ENCODE data around the gene FAAP100.

The FAAP100 gene

DNA sequence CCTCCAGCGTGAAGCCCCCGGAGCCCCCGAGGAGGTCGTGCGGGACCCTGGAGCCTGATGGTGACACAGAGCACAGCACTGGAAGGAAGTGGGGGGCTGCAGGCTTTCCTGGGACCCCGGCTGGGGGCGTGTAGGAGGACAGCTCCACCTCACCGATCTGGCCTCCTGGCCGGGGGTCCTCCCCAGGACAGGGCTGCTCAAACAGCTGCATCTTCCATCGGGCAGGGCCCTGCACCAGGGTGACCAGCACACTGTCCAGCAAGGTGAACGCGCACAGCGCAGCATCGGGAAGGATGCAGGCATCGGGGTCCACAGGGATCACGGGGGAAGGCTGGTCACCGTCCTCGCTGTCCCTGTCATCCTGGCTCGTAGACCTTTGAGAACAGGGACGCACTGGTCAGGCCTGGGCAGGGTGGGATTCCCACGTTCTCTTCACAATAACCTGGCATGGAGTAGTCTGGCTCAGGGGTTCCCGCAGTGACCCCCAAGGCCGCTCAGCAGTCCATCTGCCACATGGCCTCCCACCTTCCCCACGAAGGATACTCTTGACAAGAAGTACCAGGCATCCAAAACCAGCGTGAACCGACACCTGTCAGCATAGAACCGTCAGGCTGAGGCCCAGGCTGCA, 1.2 kb downstream of the FAAP100 start:
- peaks cover 6 to 45% of the 10 kb centered on the region in 2 donors for H3K36me3 ChIP-seq (ENCODE audit: control insufficient read depth in 1 of 2, insufficient read depth in 2 of 2, low read length in 2 of 2)
- H3K4me1 ChIP-seq (ENCODE audit: control insufficient read depth in 1 of 2, insufficient read depth in 2 of 2, low read length in 2 of 2) = peaks cover 9 to 21% of the 10 kb centered on the region in 2 donors
- peak overlapping the region; percentile 73 to 95 for H3K4me3 ChIP-seq (ENCODE audit: low read depth in 1 of 2, low read length in 2 of 2)
- H3K27ac ChIP-seq (ENCODE audit: low read length) = no peak overlapping the region
- no peaks in the 10 kb centered on the region for H3K9me3 ChIP-seq (ENCODE audit: control insufficient read depth in 1 of 2, low read length in 2 of 2)
- H3K27me3 ChIP-seq (ENCODE audit: low read depth, low read length) = no peaks in the 10 kb centered on the region

- Histone ChIP-seq H3K4me1 (ENCODE audit: control insufficient read depth in 1 of 2, insufficient read depth in 2 of 2, low read length in 2 of 2) (peaks cover 9 to 21% of the 10 kb centered on the region in 2 donors), H3K9me3 (ENCODE audit: control insufficient read depth in 1 of 2, low read length in 2 of 2) (no peaks in the 10 kb centered on the region), H3K27me3 (ENCODE audit: low read depth, low read length) (no peaks in the 10 kb centered on the region), H3K36me3 (ENCODE audit: control insufficient read depth in 1 of 2, insufficient read depth in 2 of 2, low read length in 2 of 2) (peaks cover 10 to 51% of the 10 kb centered on the region in 2 donors), H3K27ac (ENCODE audit: low read length) (no peak overlapping the region), H3K4me3 (ENCODE audit: low read depth in 1 of 2, low read length in 2 of 2) (no peak overlapping the region)
Measured at GRCh38 chr17:81550285-81550684, 1.9 kb downstream of the FAAP100 start.

GRCh38 chr17:81549826-81550225, 2.3 kb downstream of the FAAP100 start:
- H3K36me3 ChIP-seq (ENCODE audit: control insufficient read depth in 1 of 2, insufficient read depth in 2 of 2, low read length in 2 of 2) = peaks cover 14 to 56% of the 10 kb centered on the region in 2 donors
- H3K27ac ChIP-seq (ENCODE audit: low read length) = no peak overlapping the region
- peaks cover 9 to 21% of the 10 kb centered on the region in 2 donors for H3K4me1 ChIP-seq (ENCODE audit: control insufficient read depth in 1 of 2, insufficient read depth in 2 of 2, low read length in 2 of 2)

DNA sequence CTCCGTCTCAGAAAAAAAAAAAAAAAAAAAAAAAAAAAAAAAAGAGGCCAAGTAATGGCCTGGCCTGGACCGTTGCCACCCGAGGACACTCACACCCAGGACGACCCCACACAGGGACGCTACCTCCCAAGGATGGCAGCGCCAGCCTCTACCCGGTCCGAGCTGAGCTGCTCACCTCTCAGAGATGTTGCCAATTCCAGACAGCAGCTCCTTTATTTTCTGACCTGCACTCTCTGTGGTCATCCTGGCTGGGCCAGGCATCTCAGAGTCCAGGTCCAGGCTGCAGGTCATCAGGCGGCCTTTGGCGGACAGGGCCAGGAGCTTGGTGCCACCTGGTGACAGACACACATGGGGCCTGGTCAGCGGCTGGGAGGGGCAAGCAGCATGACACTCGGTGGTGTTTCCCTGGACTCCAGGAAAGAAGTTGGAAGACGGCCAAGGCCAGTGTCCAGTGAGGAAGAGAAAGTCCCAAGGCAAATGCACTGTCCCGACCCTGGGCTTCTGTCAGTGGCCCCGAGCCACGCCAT, 3.1 kb downstream of the FAAP100 start:
- peaks cover 9 to 21% of the 10 kb centered on the region in 2 donors for H3K4me1 ChIP-seq (ENCODE audit: control insufficient read depth in 1 of 2, insufficient read depth in 2 of 2, low read length in 2 of 2)
- no peaks in the 10 kb centered on the region for H3K27me3 ChIP-seq (ENCODE audit: low read depth, low read length)
- no peaks in the 10 kb centered on the region for H3K9me3 ChIP-seq (ENCODE audit: control insufficient read depth in 1 of 2, low read length in 2 of 2)
- peaks cover 14 to 63% of the 10 kb centered on the region in 2 donors for H3K36me3 ChIP-seq (ENCODE audit: control insufficient read depth in 1 of 2, insufficient read depth in 2 of 2, low read length in 2 of 2)
- no peak overlapping the region for H3K4me3 ChIP-seq (ENCODE audit: low read depth in 1 of 2, low read length in 2 of 2)
- H3K27ac ChIP-seq (ENCODE audit: low read length) = no peak overlapping the region

More at GRCh38 chr17:81549826-81550225, 2.3 kb downstream of the FAAP100 start:
- Histone ChIP-seq H3K4me3 (ENCODE audit: low read depth in 1 of 2, low read length in 2 of 2) (no peak overlapping the region), H3K27me3 (ENCODE audit: low read depth, low read length) (no peaks in the 10 kb centered on the region), H3K9me3 (ENCODE audit: control insufficient read depth in 1 of 2, low read length in 2 of 2) (no peaks in the 10 kb centered on the region)

DNA sequence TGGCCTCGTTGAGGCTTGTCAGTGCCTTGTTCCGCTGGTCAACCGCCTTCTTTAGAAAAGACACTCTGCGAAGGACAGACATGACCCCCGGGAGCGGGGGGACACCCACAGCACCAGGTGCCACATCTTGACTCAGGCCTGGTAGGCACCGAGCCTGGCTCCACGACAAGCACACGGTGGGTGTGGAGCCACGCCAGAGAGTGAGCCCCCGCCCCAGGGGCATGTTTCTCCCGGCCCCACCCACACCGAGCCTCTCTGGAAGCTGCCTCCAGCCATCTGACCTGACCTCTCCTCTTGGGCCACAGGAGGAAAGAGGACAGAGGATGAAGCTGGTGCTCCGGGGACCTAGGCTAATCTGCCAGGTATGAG, 4.6 kb downstream of the FAAP100 start:
- peaks cover 14 to 78% of the 10 kb centered on the region in 2 donors for H3K36me3 ChIP-seq (ENCODE audit: control insufficient read depth in 1 of 2, insufficient read depth in 2 of 2, low read length in 2 of 2)
- H3K4me1 ChIP-seq (ENCODE audit: control insufficient read depth in 1 of 2, insufficient read depth in 2 of 2, low read length in 2 of 2) = peaks cover 0 to 12% of the 10 kb centered on the region in 2 donors
- H3K27ac ChIP-seq (ENCODE audit: low read length) = no peak overlapping the region
- no peaks in the 10 kb centered on the region for H3K9me3 ChIP-seq (ENCODE audit: control insufficient read depth in 1 of 2, low read length in 2 of 2)
- no peaks in the 10 kb centered on the region for H3K27me3 ChIP-seq (ENCODE audit: low read depth, low read length)
- no peak overlapping the region for H3K4me3 ChIP-seq (ENCODE audit: low read depth in 1 of 2, low read length in 2 of 2)

- Histone ChIP-seq H3K4me3 (ENCODE audit: low read depth in 1 of 2, low read length in 2 of 2) (no peak overlapping the region), H3K36me3 (ENCODE audit: control insufficient read depth in 1 of 2, insufficient read depth in 2 of 2, low read length in 2 of 2) (peaks cover 14 to 82% of the 10 kb centered on the region in 2 donors), H3K27me3 (ENCODE audit: low read depth, low read length) (no peaks in the 10 kb centered on the region), H3K4me1 (ENCODE audit: control insufficient read depth in 1 of 2, insufficient read depth in 2 of 2, low read length in 2 of 2) (peaks cover 0 to 12% of the 10 kb centered on the region in 2 donors), H3K9me3 (ENCODE audit: control insufficient read depth in 1 of 2, low read length in 2 of 2) (no peaks in the 10 kb centered on the region), H3K27ac (ENCODE audit: low read length) (no peak overlapping the region)
Measured at GRCh38 chr17:81546906-81547613, 5.1 kb downstream of the FAAP100 start.

DNA sequence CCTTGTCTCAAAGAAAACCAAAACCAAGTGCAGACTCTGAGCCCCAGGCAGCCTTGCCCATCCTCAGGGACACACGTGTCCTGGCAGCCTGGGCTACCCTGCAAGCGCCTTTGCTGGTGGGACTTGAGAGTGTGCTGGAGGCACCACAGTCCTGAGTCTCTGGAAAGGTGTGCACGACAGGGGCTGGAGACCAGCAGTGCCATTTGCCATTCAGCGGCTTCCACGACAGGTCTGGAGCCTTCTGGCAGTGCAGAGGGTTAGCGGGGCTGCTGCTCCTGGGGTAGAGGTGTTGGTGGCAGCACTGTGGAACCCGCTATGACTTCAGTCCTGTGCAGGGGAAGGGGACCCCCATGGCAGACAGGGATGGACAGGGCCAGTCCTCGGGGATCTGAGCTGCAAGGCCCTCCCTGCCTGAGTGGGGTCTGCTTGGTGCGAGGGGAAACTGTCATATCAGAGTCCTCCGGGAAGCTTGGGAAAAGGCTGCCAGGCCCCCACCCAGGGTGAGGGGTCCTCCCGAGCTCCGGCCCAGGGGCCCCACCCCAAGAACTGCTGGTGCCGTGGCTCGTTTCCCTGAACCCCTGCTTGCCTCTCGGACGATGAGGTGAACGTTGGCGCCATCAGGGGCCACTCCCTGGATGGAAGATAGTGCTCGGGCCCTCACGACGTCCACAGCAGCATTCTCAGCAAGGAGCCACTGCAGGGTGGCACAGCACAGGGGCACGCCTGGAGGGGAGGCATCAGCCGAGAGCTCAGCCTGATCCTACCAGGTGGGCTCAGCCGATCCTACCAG, 6.8 kb downstream of the FAAP100 start:
- Histone ChIP-seq H3K4me1 (ENCODE audit: control insufficient read depth in 1 of 2, insufficient read depth in 2 of 2, low read length in 2 of 2) (no peaks in the 10 kb centered on the region), H3K36me3 (ENCODE audit: control insufficient read depth in 1 of 2, insufficient read depth in 2 of 2, low read length in 2 of 2) (peaks cover 14 to 91% of the 10 kb centered on the region in 2 donors), H3K9me3 (ENCODE audit: control insufficient read depth in 1 of 2, low read length in 2 of 2) (no peaks in the 10 kb centered on the region), H3K4me3 (ENCODE audit: low read depth in 1 of 2, low read length in 2 of 2) (no peak overlapping the region), H3K27me3 (ENCODE audit: low read depth, low read length) (no peaks in the 10 kb centered on the region), H3K27ac (ENCODE audit: low read length) (no peak overlapping the region)

DNA sequence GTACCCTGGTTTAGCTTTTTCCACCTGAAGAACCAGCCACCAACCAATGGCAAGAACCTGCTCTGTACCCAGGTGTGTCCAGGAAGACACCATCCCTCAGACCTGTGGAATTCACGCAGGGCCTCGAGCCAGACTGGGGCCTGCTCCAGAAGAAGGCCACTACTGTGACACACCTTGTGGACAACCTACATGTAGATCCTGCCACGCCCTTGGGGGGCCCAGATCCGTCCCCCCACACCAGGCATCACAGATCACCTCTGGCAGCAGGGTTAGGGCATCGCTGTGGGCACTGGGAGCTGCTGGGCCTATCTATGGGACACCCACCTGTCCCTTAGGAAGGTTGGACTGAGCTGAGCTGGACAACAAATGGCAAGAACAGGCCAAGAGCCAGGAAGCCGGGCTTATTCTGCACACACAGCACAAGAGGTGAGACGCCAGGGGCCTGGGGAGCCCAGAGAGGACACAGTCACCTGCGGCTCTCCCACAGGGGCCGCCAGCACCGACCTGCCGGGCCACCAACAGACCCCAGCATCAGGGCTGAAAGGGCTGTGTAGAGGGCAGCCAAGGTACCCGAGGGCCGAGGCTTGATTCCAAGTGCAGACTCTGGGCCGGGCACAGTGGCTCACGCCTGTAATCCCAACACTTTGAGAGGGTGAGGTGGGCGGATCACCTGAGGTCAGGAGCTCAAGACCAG, 7.7 kb downstream of the FAAP100 start:
- Histone ChIP-seq H3K4me1 (ENCODE audit: control insufficient read depth in 1 of 2, insufficient read depth in 2 of 2, low read length in 2 of 2) (no peaks in the 10 kb centered on the region), H3K9me3 (ENCODE audit: control insufficient read depth in 1 of 2, low read length in 2 of 2) (no peaks in the 10 kb centered on the region), H3K27me3 (ENCODE audit: low read depth, low read length) (no peaks in the 10 kb centered on the region), H3K36me3 (ENCODE audit: control insufficient read depth in 1 of 2, insufficient read depth in 2 of 2, low read length in 2 of 2) (peaks cover 14 to 91% of the 10 kb centered on the region in 2 donors), H3K4me3 (ENCODE audit: low read depth in 1 of 2, low read length in 2 of 2) (no peak overlapping the region), H3K27ac (ENCODE audit: low read length) (no peak overlapping the region)

- Histone ChIP-seq H3K4me3 (ENCODE audit: low read depth in 1 of 2, low read length in 2 of 2) (no peak overlapping the region), H3K36me3 (ENCODE audit: control insufficient read depth in 1 of 2, insufficient read depth in 2 of 2, low read length in 2 of 2) (peaks cover 14 to 91% of the 10 kb centered on the region in 2 donors), H3K4me1 (ENCODE audit: control insufficient read depth in 1 of 2, insufficient read depth in 2 of 2, low read length in 2 of 2) (no peaks in the 10 kb centered on the region), H3K27me3 (ENCODE audit: low read depth, low read length) (no peaks in the 10 kb centered on the region), H3K27ac (ENCODE audit: low read length) (no peak overlapping the region), H3K9me3 (ENCODE audit: control insufficient read depth in 1 of 2, low read length in 2 of 2) (no peaks in the 10 kb centered on the region)
Measured at GRCh38 chr17:81543756-81544155, 8.4 kb downstream of the FAAP100 start.

GRCh38 chr17:81543339-81543675, 8.8 kb downstream of the FAAP100 start:
- Histone ChIP-seq H3K9me3 (ENCODE audit: control insufficient read depth in 1 of 2, low read length in 2 of 2) (no peaks in the 10 kb centered on the region), H3K36me3 (ENCODE audit: control insufficient read depth in 1 of 2, insufficient read depth in 2 of 2, low read length in 2 of 2) (peaks cover 13 to 92% of the 10 kb centered on the region in 2 donors), H3K27ac (ENCODE audit: low read length) (no peak overlapping the region), H3K27me3 (ENCODE audit: low read depth, low read length) (no peaks in the 10 kb centered on the region), H3K4me1 (ENCODE audit: control insufficient read depth in 1 of 2, insufficient read depth in 2 of 2, low read length in 2 of 2) (no peaks in the 10 kb centered on the region), H3K4me3 (ENCODE audit: low read depth in 1 of 2, low read length in 2 of 2) (no peak overlapping the region)

Measured in muscle layer of duodenum (tissue), 2 donors.